HEK293 (cell line): ENCODE results near the gene FRMD4A.

Experiments
- BCL11A ChIP-seq: fragments of 450-650 bp; formaldehyde crosslinking; IDR thresholded peaks from 2 replicates; pipeline ENCODE4 v1.5.1; 2016; ENCODE audit warnings: low read depth, missing biosample characterization, missing genetic modification characterization
- CTCF ChIP-seq: fragments of 450-650 bp; formaldehyde crosslinking; IDR thresholded peaks from 2 replicates; pipeline ENCODE4 v1.5.1; 2016; ENCODE audit warnings: missing biosample characterization, missing genetic modification characterization
- REST ChIP-seq: fragments of 450-650 bp; formaldehyde crosslinking; IDR thresholded peaks from 2 replicates; pipeline ENCODE4 v1.5.1; 2016; ENCODE audit warnings: missing biosample characterization, missing genetic modification characterization
- ZNF133 ChIP-seq: fragments of 450-650 bp; formaldehyde crosslinking; IDR thresholded peaks from 2 replicates; pipeline ENCODE4 v1.5.1; 2016; ENCODE audit warnings: missing biosample characterization, missing genetic modification characterization
- ZNF140 ChIP-seq: fragments of 450-650 bp; formaldehyde crosslinking; IDR thresholded peaks from 2 replicates; pipeline ENCODE4 v1.5.1; 2016; ENCODE audit warnings: missing biosample characterization, missing genetic modification characterization
- ZNF580 ChIP-seq: fragments of 450-650 bp; formaldehyde crosslinking; IDR thresholded peaks from 2 replicates; pipeline ENCODE4 v1.5.1; 2016; ENCODE audit warnings: missing biosample characterization, missing genetic modification characterization

- TF ChIP-seq CTCF (no peak), REST (tag by site-specific recombination) (no peak), BCL11A (tag by site-specific recombination) (no peak), ZNF140 (tag by site-specific recombination) (no peak), ZNF580 (tag by site-specific recombination) (no peak), ZNF133 (tag by site-specific recombination) (no peak)
Observed at GRCh38 chr10:13678101-13678843, 652.5 kb downstream of the FRMD4A start.
